CD4-positive, alpha-beta memory T cell (primary cell): ENCODE measurements around the gene IL12B. TPM values are rescaled to one million over a fixed set of nuclear protein-coding genes. Genes with fewer than 3 reads are reported as not detected.
A peak's percentile ranks its signal among the peaks of the same experiment; 100 is the strongest.
"Not testable (repeated sequence)": the region's sequence is repeated elsewhere in the genome, so short reads cannot be mapped to it uniquely, and the experiment has no call there.

ENCODE experiments used
- CTCF ChIA-PET: fragments of 350-600 bp; sonication (Branson Sonifier 250); formaldehyde crosslinking; loops from one replicate; lab custom pipeline; 2021; ENCODE audit warnings: inconsistent platforms; ENCODE audit not compliant: partially characterized antibody; lab: Charles Lee
- POLR2A ChIA-PET: fragments of 350-600 bp; sonication (Branson Sonifier 250); formaldehyde crosslinking; loops from one replicate; lab custom pipeline; 2021; ENCODE audit not compliant: partially characterized antibody; lab: Charles Lee
- DNase-seq, 5 donors: peaks; one replicate each; pipeline versions ENCODE4 v3.0.0 to v3.0.0-alpha.2; 2020 to 2022; ENCODE audit warnings: mixed read lengths in 1 of 5
- H3K27ac ChIP-seq: one replicate; pipeline ENCODE4 v1.7.0; 2013; ENCODE audit warnings: low read depth, low read length
- H3K27me3 ChIP-seq: 2 replicates; pipeline ENCODE4 v1.7.0; 2013; ENCODE audit warnings: mild to moderate bottlenecking, low read length, moderate library complexity; ENCODE audit not compliant: insufficient read depth
- H3K36me3 ChIP-seq: 2 replicates; pipeline ENCODE4 v1.7.0; 2013; ENCODE audit warnings: mild to moderate bottlenecking, low read length, moderate library complexity; ENCODE audit not compliant: insufficient read depth
- H3K4me1 ChIP-seq: 2 replicates; pipeline ENCODE4 v1.7.0; 2013; ENCODE audit warnings: mild to moderate bottlenecking, low read length, moderate library complexity; ENCODE audit not compliant: insufficient read depth
- H3K4me3 ChIP-seq, 2 donors: one replicate each; pipeline ENCODE4 v1.7.0; 2013; ENCODE audit warnings: low read length in 2 of 2, mild to moderate bottlenecking in 1 of 2
- H3K9me3 ChIP-seq, 2 donors: one replicate each; pipeline ENCODE4 v1.7.0; 2013; ENCODE audit warnings: low read length in 2 of 2, control low read depth in 1 of 2; ENCODE audit not compliant: control insufficient read depth in 1 of 2
- H3K27ac Mint-ChIP-seq, 7 donors: one replicate each; pipeline ENCODE4 v1.8.0; 2020 to 2021; ENCODE audit warnings: mixed read lengths in 7 of 7, mild to moderate bottlenecking in 6 of 7, inconsistent platforms in 3 of 7, moderate library complexity in 3 of 7
- H3K27me3 Mint-ChIP-seq, 2 donors: one replicate each; pipeline ENCODE4 v1.8.0; 2020 to 2021; ENCODE audit warnings: mixed read lengths in 2 of 2
- H3K36me3 Mint-ChIP-seq, 2 donors: one replicate each; pipeline ENCODE4 v1.8.0; 2020 to 2021; ENCODE audit warnings: mixed read lengths in 2 of 2, inconsistent platforms in 1 of 2, mild to moderate bottlenecking in 1 of 2
- H3K4me1 Mint-ChIP-seq, 4 donors: one replicate each; pipeline ENCODE4 v1.8.0; 2020 to 2021; ENCODE audit warnings: mixed read lengths in 4 of 4, mild to moderate bottlenecking in 1 of 4
- H3K4me3 Mint-ChIP-seq, 8 donors: one replicate each; pipeline ENCODE4 v1.8.0; 2020 to 2021; ENCODE audit warnings: mixed read lengths in 8 of 8, mild to moderate bottlenecking in 7 of 8, moderate library complexity in 6 of 8, inconsistent platforms in 3 of 8
- H3K9me3 Mint-ChIP-seq, 8 donors: one replicate each; pipeline ENCODE4 v1.8.0; 2020 to 2021; ENCODE audit warnings: mixed read lengths in 8 of 8, mild to moderate bottlenecking in 5 of 8, inconsistent platforms in 3 of 8, moderate library complexity in 1 of 8
- intact Hi-C: fragments of 100-400 bp; cut with micrococcal nuclease; formaldehyde crosslinking; loops from one replicate; pipeline ENCODE4 v1.15.1; 2023
- polyA plus RNA-seq, 2 donors: library from polyadenylated mRNA; unstranded; fragments of 300-500 nt; fragmentation: Illumina TruSeq; gene quantifications; one replicate each; pipeline ENCODE4 v1.2.3, GENCODE V29; 2021
- total RNA-seq, 2 experiments: library from RNA; stranded (reverse); gene quantifications; one replicate each; pipeline ENCODE4 v1.2.3, GENCODE V29; 2021

IL12B gene
- total and polyA plus RNA-seq, 4 experiments from 2014 or later: not detected

GRCh38 chr5:159303286-159303685 lies 27.0 kb downstream of the IL12B start:
- no peak for DNase-seq
- Histone ChIP-seq H3K4me1 (no peaks in the 10 kb centered on the region), H3K27ac (no peak overlapping the region), H3K4me3 (no peak overlapping the region), H3K9me3 (no peaks in the 10 kb centered on the region), H3K27me3 (no peaks in the 10 kb centered on the region), H3K36me3 (no peaks in the 10 kb centered on the region)
- Mint-ChIP-seq H3K4me3 (no peak overlapping the region), H3K27me3 (peaks cover 3 to 6% of the 10 kb centered on the region in 2 donors), H3K9me3 (peaks cover 4 to 56% (median 38%) of the 10 kb centered on the region in 8 donors), H3K4me1 (no peaks in the 10 kb centered on the region), H3K27ac (no peak overlapping the region), H3K36me3 (peaks cover 9 to 16% of the 10 kb centered on the region in 2 donors)
- intact Hi-C loops: no loop called here
- ChIA-PET CTCF (interaction anchor here (1.0 to 1.3 kb wide), 2 partner anchors 14 to 147 kb away, joined by 4 read pairs; no protein-coding TSS in a partner anchor), POLR2A (no interaction called here)

GRCh38 chr5:159301929-159302860 lies 28.1 kb downstream of the IL12B start:
- H3K36me3 ChIP-seq, H3K27ac ChIP-seq, intact Hi-C loops, DNase-seq, H3K27me3 ChIP-seq, H3K4me1 Mint-ChIP-seq, H3K9me3 ChIP-seq, POLR2A ChIA-PET, H3K27me3 Mint-ChIP-seq, H3K4me3 ChIP-seq, H3K27ac Mint-ChIP-seq, CTCF ChIA-PET, H3K4me1 ChIP-seq: not testable (repeated sequence)
- H3K9me3 Mint-ChIP-seq: peaks cover 4 to 67% (median 48%) of the 10 kb centered on the region in 8 donors
- H3K36me3 Mint-ChIP-seq: peaks cover 12 to 25% of the 10 kb centered on the region in 2 donors
- peak overlapping the region in 1 of 8 donors; percentile 16 for H3K4me3 Mint-ChIP-seq

- Histone ChIP-seq H3K27me3 (no peaks in the 10 kb centered on the region), H3K4me3 (no peak overlapping the region), H3K4me1 (no peaks in the 10 kb centered on the region), H3K27ac (no peak overlapping the region), H3K9me3 (no peaks in the 10 kb centered on the region), H3K36me3 (no peaks in the 10 kb centered on the region)
- Mint-ChIP-seq H3K9me3 (peaks cover 4 to 71% (median 52%) of the 10 kb centered on the region in 8 donors), H3K4me3 (no peak overlapping the region), H3K27me3 (peaks cover 3 to 5% of the 10 kb centered on the region in 2 donors), H3K27ac (no peak overlapping the region), H3K4me1 (no peaks in the 10 kb centered on the region), H3K36me3 (peaks cover 12 to 25% of the 10 kb centered on the region in 2 donors)
- ChIA-PET CTCF (interaction anchor here (0.8 kb wide), 1 partner anchor 15 kb away, joined by 3 read pairs; no protein-coding TSS in a partner anchor), POLR2A (no interaction called here)
- DNase-seq: no peak
- intact Hi-C loops: no loop called here
Observed at GRCh38 chr5:159301466-159301865, 28.8 kb downstream of the IL12B start.

GRCh38 chr5:159297300-159297699 lies 33.0 kb downstream of the IL12B start:
- H3K27me3 Mint-ChIP-seq, CTCF ChIA-PET, H3K36me3 ChIP-seq, H3K27ac Mint-ChIP-seq, H3K4me3 ChIP-seq, DNase-seq, H3K27ac ChIP-seq, H3K4me1 ChIP-seq, H3K9me3 ChIP-seq, POLR2A ChIA-PET, H3K27me3 ChIP-seq, intact Hi-C loops, H3K4me1 Mint-ChIP-seq, H3K4me3 Mint-ChIP-seq: not testable (repeated sequence)
- Mint-ChIP-seq H3K9me3 (peaks cover 4 to 57% (median 43%) of the 10 kb centered on the region in 8 donors), H3K36me3 (peaks cover 12 to 21% of the 10 kb centered on the region in 2 donors)

GRCh38 chr5:159294921-159295320 lies 35.4 kb downstream of the IL12B start:
- peaks cover 0 to 2% of the 10 kb centered on the region in 2 donors for H3K27me3 Mint-ChIP-seq
- no peak for DNase-seq
- no peaks in the 10 kb centered on the region for H3K4me1 ChIP-seq
- H3K36me3 ChIP-seq: no peaks in the 10 kb centered on the region
- peaks cover 11 to 13% of the 10 kb centered on the region in 2 donors for H3K36me3 Mint-ChIP-seq
- H3K4me3 ChIP-seq: no peak overlapping the region
- CTCF ChIA-PET: interaction anchor here (1.4 kb wide), 1 partner anchor 8 kb away, joined by 6 read pairs; no protein-coding TSS in a partner anchor
- no peaks in the 10 kb centered on the region for H3K4me1 Mint-ChIP-seq
- H3K4me3 Mint-ChIP-seq: no peak overlapping the region
- no peak overlapping the region for H3K27ac Mint-ChIP-seq
- no peaks in the 10 kb centered on the region for H3K27me3 ChIP-seq
- POLR2A ChIA-PET: no interaction called here
- H3K9me3 Mint-ChIP-seq: peaks cover 4 to 34% (median 28%) of the 10 kb centered on the region in 8 donors
- H3K9me3 ChIP-seq: no peaks in the 10 kb centered on the region
- intact Hi-C loops: no loop called here
- no peak overlapping the region for H3K27ac ChIP-seq

GRCh38 chr5:159290741-159291140 lies 39.5 kb downstream of the IL12B start:
- Histone ChIP-seq H3K27ac (no peak overlapping the region), H3K36me3 (no peaks in the 10 kb centered on the region), H3K27me3 (no peaks in the 10 kb centered on the region), H3K4me1 (no peaks in the 10 kb centered on the region), H3K4me3 (no peak overlapping the region), H3K9me3 (no peaks in the 10 kb centered on the region)
- intact Hi-C loops: no loop called here
- POLR2A ChIA-PET: interaction anchor here (0.8 kb wide), 1 partner anchor 9 kb away, joined by 3 read pairs; no protein-coding TSS in a partner anchor
- Mint-ChIP-seq H3K9me3 (no peaks in the 10 kb centered on the region), H3K27ac (no peak overlapping the region), H3K4me3 (no peak overlapping the region), H3K27me3 (no peaks in the 10 kb centered on the region), H3K36me3 (peaks cover 0 to 7% of the 10 kb centered on the region in 2 donors), H3K4me1 (no peaks in the 10 kb centered on the region)
- DNase-seq: no peak
- CTCF ChIA-PET: interaction anchor here (2.2 to 6.9 kb wide), 2 partner anchors 134 to 696 kb away, joined by 11 to 90 read pairs; no protein-coding TSS in a partner anchor

- DNase-seq: peak in 4 of 5 donors; percentile 29 to 40 (median 33)
Observed at GRCh38 chr5:159286420-159287035, 43.8 kb downstream of the IL12B start.

More at GRCh38 chr5:159286420-159287035, 43.8 kb downstream of the IL12B start:
- Mint-ChIP-seq H3K9me3 (no peaks in the 10 kb centered on the region), H3K27ac (no peak overlapping the region), H3K4me1 (no peaks in the 10 kb centered on the region), H3K4me3 (no peak overlapping the region), H3K27me3 (no peaks in the 10 kb centered on the region), H3K36me3 (peaks cover 6 to 23% of the 10 kb centered on the region in 2 donors)
- Histone ChIP-seq H3K4me1 (no peaks in the 10 kb centered on the region), H3K27ac (no peak overlapping the region), H3K36me3 (peaks cover under 1% of the 10 kb centered on the region), H3K4me3 (no peak overlapping the region), H3K27me3 (no peaks in the 10 kb centered on the region), H3K9me3 (no peaks in the 10 kb centered on the region)
- ChIA-PET POLR2A (interaction anchor here (1.0 to 2.0 kb wide), 3 partner anchors 24 to 701 kb away, joined by 3 to 8 read pairs (median 4); no protein-coding TSS in a partner anchor), CTCF (interaction anchor here (0.6 to 6.9 kb wide), 20 partner anchors 8 to 736 kb away, joined by 3 to 90 read pairs (median 4); partner anchors contain the start of gene ADRA1B)
- intact Hi-C loops: loop anchor here (1.0 kb wide), 2 partner anchors 158 to 1059 kb away; no protein-coding TSS in a partner anchor
